Measurements from ENCODE around the gene SLC16A5.

Gene SLC16A5

DNA sequence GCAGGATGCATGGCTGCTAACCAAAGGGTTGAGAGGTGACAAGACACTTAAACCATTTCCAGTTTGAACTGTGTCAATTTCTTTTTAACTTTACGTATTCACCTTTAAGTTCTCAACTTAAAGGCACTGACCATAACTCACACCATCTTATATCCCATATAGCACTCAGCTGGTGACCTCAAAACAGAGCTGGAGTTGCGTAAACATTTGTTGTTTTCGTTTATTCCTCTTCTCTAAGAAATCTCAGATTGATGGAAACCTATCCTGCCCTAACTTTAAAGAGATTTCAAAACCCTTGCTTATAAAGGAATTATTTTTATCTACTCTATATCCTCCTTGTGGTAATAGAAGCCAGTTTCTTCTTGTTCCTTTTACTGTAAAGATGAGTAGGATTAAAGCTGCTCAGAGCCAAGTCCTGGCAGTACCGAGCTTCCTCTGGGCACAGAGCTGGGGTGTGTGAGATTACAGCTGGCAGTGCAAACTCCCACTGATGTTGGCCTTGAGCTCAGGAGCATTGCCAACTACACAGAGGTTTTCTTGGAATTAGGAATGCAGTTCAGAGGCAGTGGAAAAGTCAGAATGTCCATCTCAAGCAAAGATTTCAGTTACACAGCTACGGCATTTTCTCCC is 39.4 kb upstream of the SLC16A5 start:
- FAIRE-seq: no peak
- TF ChIP-seq PAX5 (IDR thresholded peaks at IDR 0.05; ENCODE audit: insufficient read depth, low read length, severe bottlenecking): no peak
- TF ChIP-seq POU2F2 (IDR thresholded peaks at IDR 0.05; ENCODE audit: low read depth, low read length): no peak
- no peak for TF ChIP-seq TAF1 (IDR thresholded peaks at IDR 0.05; ENCODE audit: low read depth, low read length)
- no peak for TF ChIP-seq POLR2AphosphoS5 (IDR thresholded peaks at IDR 0.05; ENCODE audit: low read depth, low read length)
- DNase-seq (ENCODE audit: insufficient read length, low spot score): no peak

DNA sequence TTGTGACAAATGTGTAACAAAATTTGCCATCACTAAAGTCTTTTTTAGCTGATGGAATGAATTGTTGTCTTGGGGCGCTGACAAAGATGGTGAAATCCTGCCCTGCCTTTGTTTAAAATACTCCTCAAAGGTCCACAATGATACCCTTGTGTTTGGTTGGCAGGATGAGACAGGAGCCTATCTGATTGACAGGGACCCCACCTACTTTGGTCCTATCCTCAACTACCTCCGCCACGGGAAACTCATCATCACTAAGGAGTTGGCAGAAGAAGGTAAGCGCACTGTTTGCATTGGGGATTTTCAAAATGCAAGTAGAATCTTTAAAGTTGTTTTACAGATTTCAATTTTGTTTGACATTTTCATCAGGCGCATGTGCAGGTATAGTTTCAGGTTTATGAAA is 38.7 kb upstream of the SLC16A5 start:
- no peak for DNase-seq (ENCODE audit: insufficient read length, low spot score)
- TF ChIP-seq SPI1 (IDR thresholded peaks at IDR 0.05; ENCODE audit: low read depth, low read length): no peak
- no peak for TF ChIP-seq TAF1 (IDR thresholded peaks at IDR 0.05; ENCODE audit: low read depth, low read length)
- TF ChIP-seq POLR2AphosphoS5 (IDR thresholded peaks at IDR 0.05; ENCODE audit: low read depth, low read length): no peak
- TF ChIP-seq POU2F2 (IDR thresholded peaks at IDR 0.05; ENCODE audit: low read depth, low read length): no peak
- no peak for TF ChIP-seq POLR2A (IDR thresholded peaks at IDR 0.05; ENCODE audit: low read depth, low read length)
- TF ChIP-seq PAX5 (IDR thresholded peaks at IDR 0.05; ENCODE audit: insufficient read depth, low read length, severe bottlenecking): no peak
- no peak for FAIRE-seq

- TF ChIP-seq SPI1 (IDR thresholded peaks at IDR 0.05; ENCODE audit: low read depth, low read length): no peak
- no peak for DNase-seq (ENCODE audit: insufficient read length, low spot score)
- no peak for FAIRE-seq
Measured at GRCh38 chr17:75049706-75050105, 38.0 kb upstream of the SLC16A5 start.

DNA sequence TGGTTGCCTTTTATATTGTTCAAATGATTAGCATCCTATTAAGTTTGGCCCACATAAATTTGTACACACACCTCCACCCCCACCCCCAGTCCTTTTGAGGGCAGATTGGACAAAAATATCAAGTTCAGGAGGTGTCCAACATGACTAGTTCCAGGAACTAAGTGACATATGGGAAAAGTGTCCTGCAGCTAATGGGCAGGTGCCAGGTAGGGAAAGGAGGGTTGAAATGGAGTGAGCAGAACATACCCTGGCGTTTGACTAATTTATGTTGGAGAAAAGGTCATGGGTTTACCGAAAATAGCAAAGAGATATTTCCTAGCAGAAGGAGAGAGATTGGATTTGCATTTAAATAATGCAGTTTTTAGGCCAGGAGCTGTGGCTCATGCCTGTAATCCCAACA is 35.8 kb upstream of the SLC16A5 start:
- DNase-seq (ENCODE audit: insufficient read length, low spot score) (no peak), FAIRE-seq (no peak)
- TF ChIP-seq PAX5 (IDR thresholded peaks at IDR 0.05; ENCODE audit: insufficient read depth, low read length, severe bottlenecking) (no peak), POLR2A (IDR thresholded peaks at IDR 0.05; ENCODE audit: low read depth, low read length) (no peak), POU2F2 (IDR thresholded peaks at IDR 0.05; ENCODE audit: low read depth, low read length) (no peak), TAF1 (IDR thresholded peaks at IDR 0.05; ENCODE audit: low read depth, low read length) (no peak), POLR2AphosphoS5 (IDR thresholded peaks at IDR 0.05; ENCODE audit: low read depth, low read length) (no peak), SPI1 (IDR thresholded peaks at IDR 0.05; ENCODE audit: low read depth, low read length) (no peak)

DNA sequence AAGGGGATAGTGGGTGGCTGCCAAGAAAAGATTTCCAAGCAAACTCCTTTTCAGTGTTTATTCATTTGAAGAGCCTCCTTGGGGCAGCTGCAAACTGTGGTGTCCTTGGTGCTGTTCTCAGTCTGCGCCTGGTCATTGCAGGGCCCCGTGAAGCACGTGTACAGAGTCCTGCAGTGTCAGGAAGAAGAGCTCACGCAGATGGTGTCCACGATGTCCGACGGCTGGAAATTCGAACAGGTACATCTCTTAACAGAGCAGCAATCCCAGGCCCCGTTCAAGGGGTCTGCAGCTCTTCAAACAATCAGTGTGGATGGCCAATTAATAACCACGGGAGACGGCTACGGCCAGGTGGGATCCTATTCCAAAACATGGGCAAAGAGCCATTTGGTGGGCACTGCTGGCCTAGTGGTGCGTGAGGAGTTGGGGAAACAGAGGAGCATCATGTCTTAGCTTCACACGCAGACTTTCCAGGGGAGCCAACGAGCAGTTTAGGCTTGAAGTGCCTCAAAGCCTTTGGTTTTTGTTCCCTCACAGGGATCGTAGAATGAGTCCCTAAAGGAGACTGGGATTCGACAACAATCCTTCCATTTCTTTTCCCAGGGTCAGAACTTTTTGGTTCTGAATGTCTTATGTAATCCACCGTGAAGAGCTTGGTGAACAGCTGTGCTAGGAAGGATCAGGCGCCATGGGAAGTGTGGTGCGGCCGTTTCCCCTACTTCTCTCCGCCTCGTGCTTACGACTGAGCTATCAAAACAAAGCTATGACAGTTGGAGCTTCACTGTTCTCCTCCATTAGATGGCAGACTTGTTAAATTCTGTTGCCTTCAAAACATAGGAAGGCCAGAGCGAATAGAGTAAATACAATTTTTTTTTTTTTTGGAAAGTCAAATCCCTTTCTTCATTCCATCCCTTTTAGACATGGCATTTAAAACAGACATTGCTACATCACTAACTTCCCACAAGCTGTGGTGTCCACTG is 28.1 kb upstream of the SLC16A5 start:
- FAIRE-seq: peak; percentile 26
- no peak for DNase-seq (ENCODE audit: insufficient read length, low spot score)

DNA sequence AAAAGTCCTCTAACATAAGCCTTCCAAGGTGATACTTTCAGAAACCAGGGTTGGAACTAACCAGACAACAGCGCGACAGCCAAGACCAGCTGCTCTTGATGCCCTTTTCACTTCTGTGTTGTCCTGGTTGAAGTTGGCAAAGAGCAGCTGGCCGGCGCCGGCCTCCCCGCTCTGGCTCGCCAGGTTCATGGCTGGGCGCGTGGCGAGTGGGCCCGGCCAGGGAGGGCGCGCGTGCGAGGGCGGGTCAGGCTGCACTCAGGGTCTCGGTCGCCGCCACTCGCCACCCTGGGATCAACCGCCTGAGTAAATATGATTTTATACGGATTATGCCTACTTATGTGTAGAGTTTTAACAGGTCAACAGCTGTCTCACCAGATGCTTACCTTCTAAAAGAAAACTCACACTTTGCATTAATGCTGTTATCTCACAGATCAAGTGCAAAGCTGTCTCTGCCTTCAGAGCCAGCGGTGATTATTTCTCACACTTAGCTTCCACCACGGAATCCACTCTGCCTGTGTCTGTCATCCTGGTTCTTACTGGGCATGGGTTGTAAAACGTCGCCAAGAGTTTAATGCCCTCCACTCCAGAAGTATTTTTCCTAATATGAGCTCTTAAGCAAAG is 27.2 kb upstream of the SLC16A5 start:
- FAIRE-seq: no peak
- no peak for TF ChIP-seq TAF1 (IDR thresholded peaks at IDR 0.05; ENCODE audit: low read depth, low read length)
- no peak for TF ChIP-seq SPI1 (IDR thresholded peaks at IDR 0.05; ENCODE audit: low read depth, low read length)
- no peak for TF ChIP-seq POU2F2 (IDR thresholded peaks at IDR 0.05; ENCODE audit: low read depth, low read length)
- TF ChIP-seq POLR2A (IDR thresholded peaks at IDR 0.05; ENCODE audit: low read depth, low read length): no peak
- no peak for TF ChIP-seq PAX5 (IDR thresholded peaks at IDR 0.05; ENCODE audit: insufficient read depth, low read length, severe bottlenecking)
- TF ChIP-seq POLR2AphosphoS5 (IDR thresholded peaks at IDR 0.05; ENCODE audit: low read depth, low read length): no peak
- DNase-seq (ENCODE audit: insufficient read length, low spot score): no peak

More for the DNA sequence above, 28.1 kb upstream of the SLC16A5 start:
- no peak for TF ChIP-seq TAF1 (IDR thresholded peaks at IDR 0.05; ENCODE audit: low read depth, low read length)
- TF ChIP-seq POU2F2 (IDR thresholded peaks at IDR 0.05; ENCODE audit: low read depth, low read length): no peak
- no peak for TF ChIP-seq PAX5 (IDR thresholded peaks at IDR 0.05; ENCODE audit: insufficient read depth, low read length, severe bottlenecking)
- TF ChIP-seq SPI1 (IDR thresholded peaks at IDR 0.05; ENCODE audit: low read depth, low read length): no peak
- TF ChIP-seq POLR2A (IDR thresholded peaks at IDR 0.05; ENCODE audit: low read depth, low read length): no peak
- TF ChIP-seq POLR2AphosphoS5 (IDR thresholded peaks at IDR 0.05; ENCODE audit: low read depth, low read length): no peak

DNA sequence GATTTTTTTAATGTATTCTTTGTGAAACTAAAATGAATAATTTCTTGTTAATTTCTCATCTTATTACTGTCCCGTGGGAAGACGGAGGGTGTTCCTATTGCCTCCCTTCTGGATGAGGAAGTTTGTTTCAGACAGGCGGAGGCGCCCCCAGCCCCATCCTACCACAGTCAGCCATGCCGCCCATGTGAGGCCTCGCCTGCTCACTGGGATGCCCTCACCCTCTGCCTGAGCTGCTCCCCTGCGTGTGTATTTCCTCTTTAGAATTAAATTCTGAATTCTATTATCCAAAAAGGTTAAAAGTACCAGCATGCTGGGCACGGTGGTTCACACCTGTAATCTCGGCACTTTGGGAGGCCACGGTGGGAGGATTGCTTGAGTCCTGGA is 26.7 kb upstream of the SLC16A5 start:
- FAIRE-seq: no peak
- no peak for TF ChIP-seq POLR2A (IDR thresholded peaks at IDR 0.05; ENCODE audit: low read depth, low read length)
- TF ChIP-seq TAF1 (IDR thresholded peaks at IDR 0.05; ENCODE audit: low read depth, low read length): no peak
- TF ChIP-seq SPI1 (IDR thresholded peaks at IDR 0.05; ENCODE audit: low read depth, low read length): no peak
- TF ChIP-seq PAX5 (IDR thresholded peaks at IDR 0.05; ENCODE audit: insufficient read depth, low read length, severe bottlenecking): no peak
- no peak for TF ChIP-seq POLR2AphosphoS5 (IDR thresholded peaks at IDR 0.05; ENCODE audit: low read depth, low read length)
- TF ChIP-seq POU2F2 (IDR thresholded peaks at IDR 0.05; ENCODE audit: low read depth, low read length): no peak
- no peak for DNase-seq (ENCODE audit: insufficient read length, low spot score)

DNA sequence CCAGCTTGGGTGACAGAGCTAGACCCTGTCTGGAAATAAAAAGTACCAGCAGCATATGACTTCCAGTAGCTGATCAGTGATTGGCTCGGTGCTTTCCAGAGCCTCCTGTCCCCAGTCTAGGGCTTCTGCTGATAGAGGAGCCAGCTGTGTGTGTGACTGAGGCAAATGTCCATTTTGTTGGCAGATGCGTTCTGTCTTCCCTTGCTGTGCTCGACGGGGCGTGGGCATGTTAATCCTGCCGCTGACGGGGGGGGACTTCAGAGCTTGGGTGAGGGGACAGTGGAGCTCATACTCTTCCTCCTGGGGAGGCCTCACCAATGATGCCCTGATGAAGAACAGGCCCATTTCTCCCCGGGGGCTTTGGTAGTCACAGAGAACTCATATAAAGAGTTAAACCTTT is 26.1 kb upstream of the SLC16A5 start:
- no peak for TF ChIP-seq POLR2A (IDR thresholded peaks at IDR 0.05; ENCODE audit: low read depth, low read length)
- TF ChIP-seq POU2F2 (IDR thresholded peaks at IDR 0.05; ENCODE audit: low read depth, low read length): no peak
- TF ChIP-seq POLR2AphosphoS5 (IDR thresholded peaks at IDR 0.05; ENCODE audit: low read depth, low read length): no peak
- TF ChIP-seq TAF1 (IDR thresholded peaks at IDR 0.05; ENCODE audit: low read depth, low read length): no peak
- TF ChIP-seq PAX5 (IDR thresholded peaks at IDR 0.05; ENCODE audit: insufficient read depth, low read length, severe bottlenecking): no peak
- no peak for TF ChIP-seq SPI1 (IDR thresholded peaks at IDR 0.05; ENCODE audit: low read depth, low read length)
- DNase-seq (ENCODE audit: insufficient read length, low spot score): no peak
- FAIRE-seq: no peak

GRCh38 chr17:75063201-75063600 is 24.6 kb upstream of the SLC16A5 start:
- TF ChIP-seq POU2F2 (IDR thresholded peaks at IDR 0.05; ENCODE audit: low read depth, low read length): no peak
- FAIRE-seq (no peak), DNase-seq (ENCODE audit: insufficient read length, low spot score) (no peak)
